ENCODE results near the gene ZFP91. TPM values are rescaled to one million over a fixed set of nuclear protein-coding genes. Genes with fewer than 3 reads are reported as not detected.
A peak's percentile ranks its signal among the peaks of the same experiment; 100 is the strongest.

Gene ZFP91
- total and polyA plus RNA-seq, 2 of the 13 experiments (the other 11 are each of a cell fraction or from before 2014, with no cell fraction given): 13.5 to 38.6 TPM

GRCh38 chr11:58579192-58580129, 598 bp downstream of the ZFP91 start (continued):
- TF ChIP-seq ZKSCAN1 (IDR thresholded peaks at IDR 0.05; ENCODE audit: low read length) (0 out of 2 replicates have a peak, but pooled peaks have one; percentile 27), RFX3 (CRISPR knock-in tag; IDR thresholded peaks at IDR 0.05) (no peak), SMC3 (IDR thresholded peaks at IDR 0.05; ENCODE audit: low read length) (no peak), RORA (CRISPR knock-in tag; IDR thresholded peaks at IDR 0.05) (no peak), KLF6 (CRISPR knock-in tag; IDR thresholded peaks at IDR 0.05) (peak; percentile 63; the same call in 1 of the 2 replicates), TEAD3 (CRISPR knock-in tag; optimal IDR thresholded peaks at IDR 0.05; ENCODE audit: borderline replicate concordance) (peak; percentile 50), DMTF1 (CRISPR knock-in tag; IDR thresholded peaks at IDR 0.05) (no peak), CEBPB (IDR thresholded peaks at IDR 0.05; ENCODE audit: borderline replicate concordance, low read depth, low read length) (peak; percentile 50; the same call in 1 of the 2 replicates), ZSCAN22 (CRISPR knock-in tag; IDR thresholded peaks at IDR 0.05) (no peak), ZNF609 (CRISPR knock-in tag; IDR thresholded peaks at IDR 0.05; ENCODE audit: borderline replicate concordance) (no peak), ZSCAN21 (CRISPR knock-in tag; IDR thresholded peaks at IDR 0.05; ENCODE audit: borderline replicate concordance) (peak; percentile 82; the same call in 1 of the 2 replicates), ZNF747 (CRISPR knock-in tag; IDR thresholded peaks at IDR 0.05; ENCODE audit: borderline replicate concordance) (no peak)
- TF ChIP-seq, protein P1, sequence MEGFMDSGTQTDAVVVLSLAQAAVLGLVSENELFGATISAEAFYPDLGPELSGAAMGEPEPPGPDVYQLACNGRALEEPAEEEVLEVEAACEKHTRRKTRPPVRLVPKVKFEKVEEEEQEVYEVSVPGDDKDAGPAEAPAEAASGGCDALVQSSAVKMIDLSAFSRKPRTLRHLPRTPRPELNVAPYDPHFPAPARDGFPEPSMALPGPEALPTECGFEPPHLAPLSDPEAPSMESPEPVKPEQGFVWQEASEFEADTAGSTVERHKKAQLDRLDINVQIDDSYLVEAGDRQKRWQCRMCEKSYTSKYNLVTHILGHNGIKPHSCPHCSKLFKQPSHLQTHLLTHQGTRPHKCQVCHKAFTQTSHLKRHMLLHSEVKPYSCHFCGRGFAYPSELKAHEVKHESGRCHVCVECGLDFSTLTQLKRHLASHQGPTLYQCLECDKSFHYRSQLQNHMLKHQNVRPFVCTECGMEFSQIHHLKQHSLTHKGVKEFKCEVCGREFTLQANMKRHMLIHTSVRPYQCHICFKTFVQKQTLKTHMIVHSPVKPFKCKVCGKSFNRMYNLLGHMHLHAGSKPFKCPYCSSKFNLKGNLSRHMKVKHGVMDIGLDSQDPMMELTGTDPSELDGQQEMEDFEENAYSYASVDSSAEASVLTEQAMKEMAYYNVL (CRISPR knock-in tag; IDR thresholded peaks at IDR 0.05; ENCODE audit: borderline replicate concordance): peak; percentile 34; the same call in 1 of the 2 replicates
- TF ChIP-seq, protein P2, sequence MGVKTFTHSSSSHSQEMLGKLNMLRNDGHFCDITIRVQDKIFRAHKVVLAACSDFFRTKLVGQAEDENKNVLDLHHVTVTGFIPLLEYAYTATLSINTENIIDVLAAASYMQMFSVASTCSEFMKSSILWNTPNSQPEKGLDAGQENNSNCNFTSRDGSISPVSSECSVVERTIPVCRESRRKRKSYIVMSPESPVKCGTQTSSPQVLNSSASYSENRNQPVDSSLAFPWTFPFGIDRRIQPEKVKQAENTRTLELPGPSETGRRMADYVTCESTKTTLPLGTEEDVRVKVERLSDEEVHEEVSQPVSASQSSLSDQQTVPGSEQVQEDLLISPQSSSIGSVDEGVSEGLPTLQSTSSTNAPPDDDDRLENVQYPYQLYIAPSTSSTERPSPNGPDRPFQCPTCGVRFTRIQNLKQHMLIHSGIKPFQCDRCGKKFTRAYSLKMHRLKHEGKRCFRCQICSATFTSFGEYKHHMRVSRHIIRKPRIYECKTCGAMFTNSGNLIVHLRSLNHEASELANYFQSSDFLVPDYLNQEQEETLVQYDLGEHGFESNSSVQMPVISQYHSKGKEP (CRISPR knock-in tag; IDR thresholded peaks at IDR 0.05): no peak
- TF ChIP-seq, protein P3, sequence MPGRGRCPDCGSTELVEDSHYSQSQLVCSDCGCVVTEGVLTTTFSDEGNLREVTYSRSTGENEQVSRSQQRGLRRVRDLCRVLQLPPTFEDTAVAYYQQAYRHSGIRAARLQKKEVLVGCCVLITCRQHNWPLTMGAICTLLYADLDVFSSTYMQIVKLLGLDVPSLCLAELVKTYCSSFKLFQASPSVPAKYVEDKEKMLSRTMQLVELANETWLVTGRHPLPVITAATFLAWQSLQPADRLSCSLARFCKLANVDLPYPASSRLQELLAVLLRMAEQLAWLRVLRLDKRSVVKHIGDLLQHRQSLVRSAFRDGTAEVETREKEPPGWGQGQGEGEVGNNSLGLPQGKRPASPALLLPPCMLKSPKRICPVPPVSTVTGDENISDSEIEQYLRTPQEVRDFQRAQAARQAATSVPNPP (CRISPR knock-in tag; IDR thresholded peaks at IDR 0.05): no peak
